Bronchial epithelial cell (primary cell): ENCODE results near the gene CPOX. TPM values are rescaled to one million over a fixed set of nuclear protein-coding genes. Genes with fewer than 3 reads are reported as not detected.

Experiments
- DNase-seq: peaks from one replicate; pipeline ENCODE4 v3.0.0-alpha.2; 2010; ENCODE audit warnings: low read depth
- FAIRE-seq: peaks from 2 replicates; lab custom pipeline; 2011; peaks lifted over from hg19 to GRCh38; lab: Jason Lieb, UNC
- H3K27me3 ChIP-seq: 2 replicates; pipeline ENCODE4 v1.5.1; 2011; ENCODE audit warnings: low read length; ENCODE audit not compliant: control insufficient read depth, insufficient read depth
- H3K36me3 ChIP-seq: 2 replicates; pipeline ENCODE4 v1.5.1; 2011; ENCODE audit warnings: low read length; ENCODE audit not compliant: control insufficient read depth, insufficient read depth
- H3K4me3 ChIP-seq: 2 replicates; pipeline ENCODE4 v1.5.1; 2011; ENCODE audit warnings: mild to moderate bottlenecking, low read depth, low read length, control low read depth
- CTCF ChIP-seq: IDR thresholded peaks from 2 replicates; pipeline ENCODE4 v1.5.1; 2011; ENCODE audit warnings: mild to moderate bottlenecking, moderate library complexity, low read length, control low read depth, inconsistent platforms; ENCODE audit not compliant: insufficient read depth, severe bottlenecking
- total RNA-seq: library from RNA; depleted of rRNA; stranded (reverse); fragments of >200 nt; gene quantifications from 2 replicates; pipeline ENCODE4 v1.2.1, GENCODE V29; 2014

The CPOX gene
- total RNA-seq, 1 donor from 2014 or later = 36.1 TPM

DNA sequence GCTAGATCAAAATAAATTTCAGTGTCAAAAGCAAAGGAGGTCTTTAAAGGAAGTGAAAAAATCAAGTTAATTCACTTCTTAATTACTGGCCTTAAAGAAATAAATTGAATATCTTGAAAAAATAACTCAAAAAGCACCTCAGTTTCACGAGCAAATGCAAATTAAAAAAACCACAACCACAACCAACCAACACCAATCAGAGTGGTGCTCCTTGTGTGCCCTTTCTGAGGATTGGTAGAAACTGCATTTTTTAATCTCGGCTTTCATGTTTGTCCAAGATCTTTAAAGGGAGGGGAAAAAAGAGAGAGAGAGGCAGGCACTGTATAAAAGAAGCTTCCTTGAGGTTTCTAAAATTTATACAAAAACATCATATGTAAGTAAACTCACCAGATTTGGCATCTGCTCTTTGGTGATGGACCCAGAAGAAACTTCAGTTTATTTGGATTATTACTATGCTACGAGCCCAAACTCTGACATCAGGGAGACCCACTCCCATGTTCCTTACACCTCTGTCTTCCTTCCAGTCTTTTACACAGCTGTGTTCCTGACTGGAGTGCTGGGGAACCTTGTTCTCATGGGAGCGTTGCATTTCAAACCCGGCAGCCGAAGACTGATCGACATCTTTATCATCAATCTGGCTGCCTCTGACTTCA is 61.7 kb downstream of the CPOX start, which contains the start of gene GPR15:
TSS of gene GPR15 (plus strand) at position 357 of the 653 bp plus-strand sequence. CDS start at position 413, 56 bp downstream.
- no peaks in the 10 kb centered on the region for H3K27me3 ChIP-seq
- no peak for FAIRE-seq
- no peak within 1 kb of the TSS for H3K4me3 ChIP-seq
- DNase-seq = no peak
- H3K36me3 ChIP-seq = no peaks in the 10 kb centered on the region
- no peak for TF ChIP-seq CTCF

DNA sequence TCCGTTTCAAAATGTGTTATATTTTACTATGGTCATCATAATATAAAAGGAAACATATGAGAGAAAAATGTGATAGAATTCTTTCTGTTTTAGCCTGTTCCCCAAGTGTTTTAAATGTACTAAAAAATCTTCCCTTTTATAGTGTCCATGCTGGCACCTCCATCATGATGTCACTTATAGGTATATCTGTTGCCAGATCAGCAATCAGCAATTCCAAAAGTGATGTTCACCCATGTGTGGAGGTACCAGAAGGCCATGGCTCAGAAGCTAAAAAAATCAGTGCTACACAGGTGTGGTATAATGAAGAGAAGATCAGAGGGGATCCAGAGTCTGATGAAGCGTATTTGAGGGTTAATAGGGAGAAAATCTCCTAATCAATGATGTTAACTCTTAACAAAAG is 62.7 kb downstream of the CPOX start:
- no peaks in the 10 kb centered on the region for H3K27me3 ChIP-seq
- DNase-seq (no peak), FAIRE-seq (no peak)
- no peak overlapping the region for H3K4me3 ChIP-seq
- H3K36me3 ChIP-seq = no peaks in the 10 kb centered on the region
- no peak for TF ChIP-seq CTCF

GRCh38 chr3:98529856-98530459 is 63.5 kb downstream of the CPOX start:
- DNase-seq (no peak), FAIRE-seq (no peak)
- H3K36me3 ChIP-seq = no peaks in the 10 kb centered on the region
- no peak overlapping the region for H3K4me3 ChIP-seq
- no peaks in the 10 kb centered on the region for H3K27me3 ChIP-seq
- TF ChIP-seq CTCF = no peak

Other genes with a start within 250 kb of the CPOX start
- not detected in 2 replicates for gene OR5K4, start 239.8 kb downstream of the CPOX start, total RNA-seq
- not detected in 2 replicates for gene OR5K3, start 202.9 kb downstream of the CPOX start, total RNA-seq
- gene OR5K1, start 130.4 kb downstream of the CPOX start, total RNA-seq = not detected in 2 replicates
- not detected in 2 replicates for gene OR5K2, start 95.9 kb downstream of the CPOX start, total RNA-seq
- gene CLDND1, start 70.7 kb downstream of the CPOX start, total RNA-seq = 183 and 216 TPM in 2 replicates
- not detected in 2 replicates for gene GPR15, start 61.6 kb downstream of the CPOX start, total RNA-seq
- 2.9 and 5.4 TPM in 2 replicates for gene ST3GAL6, start 169.7 kb upstream of the CPOX start, total RNA-seq